Fibroblast of skin of right quadriceps (primary cell): ENCODE measurements around the gene STXBP5.
"Not testable (repeated sequence)": the region's sequence is repeated elsewhere in the genome, so short reads cannot be mapped to it uniquely, and the experiment has no call there.

Experiments
- DNase-seq: peaks from one replicate; pipeline ENCODE4 v3.0.0-alpha.2; 2013

STXBP5 gene

GRCh38 chr6:147251072-147251471 is 46.9 kb downstream of the STXBP5 start:
- no peak for DNase-seq

- DNase-seq = not testable (repeated sequence)
Observed at GRCh38 chr6:147254929-147255473, 50.8 kb downstream of the STXBP5 start.

- no peak for DNase-seq
Observed at GRCh38 chr6:147255948-147256674, 51.9 kb downstream of the STXBP5 start.

- no peak for DNase-seq
Observed at GRCh38 chr6:147257760-147258159, 53.5 kb downstream of the STXBP5 start.

GRCh38 chr6:147260091-147260490 is 55.9 kb downstream of the STXBP5 start:
- no peak for DNase-seq

GRCh38 chr6:147262946-147263345 is 58.7 kb downstream of the STXBP5 start:
- no peak for DNase-seq

GRCh38 chr6:147266821-147267220 is 62.6 kb downstream of the STXBP5 start:
- no peak for DNase-seq

- DNase-seq = no peak
Observed at GRCh38 chr6:147267658-147268057, 63.4 kb downstream of the STXBP5 start.

GRCh38 chr6:147268254-147268653 is 64.0 kb downstream of the STXBP5 start:
- peak; percentile 27 for DNase-seq

- no peak for DNase-seq
Observed at GRCh38 chr6:147274012-147274411, 69.8 kb downstream of the STXBP5 start.

- DNase-seq = no peak
Observed at GRCh38 chr6:147274776-147275175, 70.6 kb downstream of the STXBP5 start.

GRCh38 chr6:147278891-147279290 is 74.7 kb downstream of the STXBP5 start:
- DNase-seq = no peak

- peak; percentile 61 for DNase-seq
Observed at GRCh38 chr6:147279427-147279826, 75.2 kb downstream of the STXBP5 start.

GRCh38 chr6:147281895-147282565 is 77.8 kb downstream of the STXBP5 start:
- DNase-seq = no peak

- DNase-seq = no peak
Observed at GRCh38 chr6:147282566-147282959, 78.3 kb downstream of the STXBP5 start.

- DNase-seq = peak; percentile 74
Observed at GRCh38 chr6:147283460-147283859, 79.2 kb downstream of the STXBP5 start.

- DNase-seq = peak; percentile 46
Observed at GRCh38 chr6:147285087-147285855, 81.1 kb downstream of the STXBP5 start.

- DNase-seq = peak; percentile 37
Observed at GRCh38 chr6:147287869-147288271, 83.7 kb downstream of the STXBP5 start.

- DNase-seq = no peak
Observed at GRCh38 chr6:147297124-147297523, 92.9 kb downstream of the STXBP5 start.

- DNase-seq = no peak
Observed at GRCh38 chr6:147297663-147298316, 93.6 kb downstream of the STXBP5 start.

- no peak for DNase-seq
Observed at GRCh38 chr6:147298461-147298860, 94.2 kb downstream of the STXBP5 start.

GRCh38 chr6:147299035-147299434 is 94.8 kb downstream of the STXBP5 start:
- no peak for DNase-seq

GRCh38 chr6:147301070-147301469 is 96.9 kb downstream of the STXBP5 start:
- no peak for DNase-seq
